Keratinocyte (primary cell): ENCODE results near the gene CERS1.

Experiments used
- CTCF ChIP-seq, 3 experiments: IDR thresholded peaks in 1 of 3; conservative IDR thresholded peaks in 1 of 3; optimal IDR thresholded peaks in 1 of 3; 2 replicates in 2 of 3; 3 replicates in 1 of 3; pipeline versions ENCODE3 to v1.5.1; 2011; ENCODE audit warnings: low read length in 3 of 3, mild to moderate bottlenecking in 3 of 3, moderate library complexity in 2 of 3, control low read depth in 1 of 3, inconsistent platforms in 1 of 3; ENCODE audit not compliant: insufficient read depth in 2 of 3; ENCODE audit errors: extremely low read depth in 1 of 3
- EZH2 ChIP-seq: IDR thresholded peaks from one replicate; pipeline ENCODE4 v1.6.1; 2012; ENCODE audit warnings: inconsistent platforms, mild to moderate bottlenecking, low read length, moderate library complexity

GRCh38 chr19:18919086-18919899 is 23.3 kb upstream of the CERS1 start, which contains the start of the genes COPE and DDX49:
- TF ChIP-seq EZH2 = no peak
- TF ChIP-seq CTCF (optimal IDR thresholded peaks at IDR 0.05 in 1 of 3, IDR thresholded peaks at IDR 0.05 in 1 of 3, conservative IDR thresholded peaks at IDR 0.05 in 1 of 3; ENCODE audit: extremely low read depth in 1 of 3, insufficient read depth in 2 of 3, low read length in 3 of 3) = no peak
